Type B pancreatic cell (in vitro differentiated cells): ENCODE data around the gene FAM89A. TPM values are rescaled to one million over a fixed set of nuclear protein-coding genes. Genes with fewer than 3 reads are reported as not detected.

Experiments
- DNase-seq: peaks from one replicate; pipeline ENCODE4 v3.0.0; 2021; ENCODE audit warnings: mixed read lengths; ENCODE audit not compliant: unreplicated experiment; ENCODE audit errors: extremely low spot score
- H3K27ac Mint-ChIP-seq: 2 replicates; pipeline ENCODE4 v1.8.0; 2021; ENCODE audit warnings: mild to moderate bottlenecking, mixed read lengths
- H3K27me3 Mint-ChIP-seq: 2 replicates; pipeline ENCODE4 v1.8.0; 2021; ENCODE audit warnings: mixed read lengths
- H3K36me3 Mint-ChIP-seq: 2 replicates; pipeline ENCODE4 v1.8.0; 2021; ENCODE audit warnings: mixed read lengths
- H3K4me1 Mint-ChIP-seq: one replicate; pipeline ENCODE4 v1.8.0; 2021; ENCODE audit warnings: mixed read lengths; ENCODE audit not compliant: unreplicated experiment
- H3K4me3 Mint-ChIP-seq: 2 replicates; pipeline ENCODE4 v1.8.0; 2021; ENCODE audit warnings: mild to moderate bottlenecking, mixed read lengths
- H3K9me3 Mint-ChIP-seq: 2 replicates; pipeline ENCODE4 v1.8.0; 2021; ENCODE audit warnings: mixed read lengths
- CTCF ChIP-seq: fragments of 200-600 bp; sonication (generic); conservative IDR thresholded peaks from 2 replicates; pipeline ENCODE4 v1.5.0; 2021; ENCODE audit warnings: antibody characterized with exemption, mild to moderate bottlenecking
- total RNA-seq: library from RNA; stranded (reverse); gene quantifications from 2 replicates; pipeline ENCODE4 v1.2.1, GENCODE V29; 2021; ENCODE audit warnings: low replicate concordance

FAM89A gene
- total RNA-seq, 1 donor from 2014 or later = 11.9 TPM

- no peak for DNase-seq
- peaks cover 6% of the 10 kb centered on the region for H3K4me1 Mint-ChIP-seq
- no peaks in the 10 kb centered on the region for H3K9me3 Mint-ChIP-seq
- no peak overlapping the region for H3K4me3 Mint-ChIP-seq
- no peak overlapping the region for H3K27ac Mint-ChIP-seq
- no peak for TF ChIP-seq CTCF
- no peaks in the 10 kb centered on the region for H3K27me3 Mint-ChIP-seq
- H3K36me3 Mint-ChIP-seq = peaks cover 19% of the 10 kb centered on the region
Observed at GRCh38 chr1:231021540-231022031, 18.5 kb downstream of the FAM89A start.

GRCh38 chr1:231020816-231021215 is 19.2 kb downstream of the FAM89A start:
- no peaks in the 10 kb centered on the region for H3K4me1 Mint-ChIP-seq
- no peaks in the 10 kb centered on the region for H3K27me3 Mint-ChIP-seq
- H3K9me3 Mint-ChIP-seq = no peaks in the 10 kb centered on the region
- peaks cover 14% of the 10 kb centered on the region for H3K36me3 Mint-ChIP-seq
- H3K27ac Mint-ChIP-seq = no peak overlapping the region
- H3K4me3 Mint-ChIP-seq = no peak overlapping the region
- TF ChIP-seq CTCF = no peak
- DNase-seq = no peak

- no peak overlapping the region for H3K27ac Mint-ChIP-seq
- no peaks in the 10 kb centered on the region for H3K9me3 Mint-ChIP-seq
- no peaks in the 10 kb centered on the region for H3K4me1 Mint-ChIP-seq
- H3K27me3 Mint-ChIP-seq = no peaks in the 10 kb centered on the region
- TF ChIP-seq CTCF = no peak
- H3K36me3 Mint-ChIP-seq = peaks cover 14% of the 10 kb centered on the region
- DNase-seq = no peak
- H3K4me3 Mint-ChIP-seq = no peak overlapping the region
Observed at GRCh38 chr1:231020139-231020601, 19.9 kb downstream of the FAM89A start.

GRCh38 chr1:231019711-231020110 is 20.3 kb downstream of the FAM89A start:
- no peak for DNase-seq
- no peak for TF ChIP-seq CTCF
- H3K27me3 Mint-ChIP-seq = no peaks in the 10 kb centered on the region
- peaks cover 14% of the 10 kb centered on the region for H3K36me3 Mint-ChIP-seq
- H3K4me1 Mint-ChIP-seq = no peaks in the 10 kb centered on the region
- H3K27ac Mint-ChIP-seq = no peak overlapping the region
- H3K4me3 Mint-ChIP-seq = no peak overlapping the region
- H3K9me3 Mint-ChIP-seq = no peaks in the 10 kb centered on the region

GRCh38 chr1:231016966-231017365 is 23.1 kb downstream of the FAM89A start:
- no peak for DNase-seq
- H3K36me3 Mint-ChIP-seq = peaks cover 10% of the 10 kb centered on the region
- no peaks in the 10 kb centered on the region for H3K27me3 Mint-ChIP-seq
- no peak overlapping the region for H3K27ac Mint-ChIP-seq
- no peaks in the 10 kb centered on the region for H3K9me3 Mint-ChIP-seq
- H3K4me1 Mint-ChIP-seq = no peaks in the 10 kb centered on the region
- no peak overlapping the region for H3K4me3 Mint-ChIP-seq
- no peak for TF ChIP-seq CTCF

- H3K9me3 Mint-ChIP-seq = no peaks in the 10 kb centered on the region
- H3K27ac Mint-ChIP-seq = no peak overlapping the region
- no peaks in the 10 kb centered on the region for H3K27me3 Mint-ChIP-seq
- no peak overlapping the region for H3K4me3 Mint-ChIP-seq
- no peaks in the 10 kb centered on the region for H3K4me1 Mint-ChIP-seq
- peaks cover 10% of the 10 kb centered on the region for H3K36me3 Mint-ChIP-seq
- no peak for DNase-seq
- TF ChIP-seq CTCF = no peak
Observed at GRCh38 chr1:231016234-231016633, 23.8 kb downstream of the FAM89A start.
